ENCODE measurements around the gene DPP9.

The DPP9 gene

GRCh38 chr19:4653793-4654436 lies 69.7 kb downstream of the DPP9 start:
- no peak for DNase-seq

- no peak for DNase-seq
These were observed 71.6 kb downstream of the DPP9 start for GRCh38 chr19:4652075-4652474.

GRCh38 chr19:4650159-4650558 lies 73.5 kb downstream of the DPP9 start:
- DNase-seq = no peak

- DNase-seq = no peak
These were observed 74.1 kb downstream of the DPP9 start for GRCh38 chr19:4649392-4650047.

GRCh38 chr19:4647676-4648644 lies 75.7 kb downstream of the DPP9 start:
- no peak for DNase-seq

GRCh38 chr19:4645718-4646117 lies 77.9 kb downstream of the DPP9 start:
- DNase-seq = no peak

GRCh38 chr19:4642625-4643024 lies 81.0 kb downstream of the DPP9 start:
- no peak for DNase-seq

- no peak for DNase-seq
These were observed 82.5 kb downstream of the DPP9 start for GRCh38 chr19:4641132-4641531.

GRCh38 chr19:4640247-4641000 lies 83.2 kb downstream of the DPP9 start:
- DNase-seq = no peak

GRCh38 chr19:4639531-4640246 lies 84.0 kb downstream of the DPP9 start:
- DNase-seq = peak; percentile 29

GRCh38 chr19:4638828-4639530 lies 84.7 kb downstream of the DPP9 start, which contains the start of gene TNFAIP8L1:
Gene TNFAIP8L1 (plus strand): TSS chr19:4639516. CDS start chr19:4651870, 12,354 bp downstream.
- peak; percentile 95 for DNase-seq

- DNase-seq = no peak
These were observed 85.3 kb downstream of the DPP9 start for GRCh38 chr19:4638317-4638716.

- DNase-seq = no peak
These were observed 86.9 kb downstream of the DPP9 start for GRCh38 chr19:4636761-4637160.

- peak; percentile 56 for DNase-seq
These were observed 87.4 kb downstream of the DPP9 start for GRCh38 chr19:4636151-4636717.

- DNase-seq = no peak
These were observed 87.9 kb downstream of the DPP9 start for GRCh38 chr19:4635754-4636116.

GRCh38 chr19:4633140-4633967 lies 90.3 kb downstream of the DPP9 start:
- peak; percentile 83 for DNase-seq

Data from EL (cell line).